Measurements from ENCODE around the gene UBASH3A. TPM values are rescaled to one million over a fixed set of nuclear protein-coding genes. Genes with fewer than 3 reads are reported as not detected.

UBASH3A gene
- total RNA-seq, 1 donor from 2014 or later: 6.4 TPM

DNA sequence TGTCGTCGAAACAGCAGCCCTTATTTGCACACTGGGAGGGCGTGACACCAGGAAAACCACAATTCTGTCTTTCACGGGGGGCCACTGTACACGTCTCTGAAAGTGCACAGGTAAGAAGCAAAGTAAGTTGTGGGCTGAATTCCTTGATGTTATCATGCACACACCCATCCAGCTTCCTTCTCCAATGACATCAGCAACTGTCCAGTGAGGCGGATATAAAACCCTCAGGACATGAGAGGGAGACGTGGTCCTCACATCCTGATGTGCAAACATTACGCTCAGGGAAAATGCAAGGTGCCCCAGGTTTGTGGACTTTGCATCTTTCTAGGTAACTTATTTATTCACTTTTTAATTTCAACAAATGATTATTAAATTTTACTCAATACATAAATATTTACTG lies 40.4 kb upstream of the UBASH3A start:
- no peak overlapping the region for H3K27ac ChIP-seq
- no peak for DNase-seq (ENCODE audit: extremely low spot score in 2 of 2)
- intact Hi-C loops (cut with DNase I): no loop called here
- H3K36me3 ChIP-seq: no peaks in the 10 kb centered on the region
- no peaks in the 10 kb centered on the region for H3K4me1 ChIP-seq
- H3K27me3 ChIP-seq: no peaks in the 10 kb centered on the region
- TF ChIP-seq POLR2A (IDR thresholded peaks at IDR 0.05): no peak
- no peak for TF ChIP-seq POLR2AphosphoS5 (IDR thresholded peaks at IDR 0.05; ENCODE audit: insufficient read depth in 1 of 2, low read depth in 1 of 2)
- TF ChIP-seq, protein P1, sequence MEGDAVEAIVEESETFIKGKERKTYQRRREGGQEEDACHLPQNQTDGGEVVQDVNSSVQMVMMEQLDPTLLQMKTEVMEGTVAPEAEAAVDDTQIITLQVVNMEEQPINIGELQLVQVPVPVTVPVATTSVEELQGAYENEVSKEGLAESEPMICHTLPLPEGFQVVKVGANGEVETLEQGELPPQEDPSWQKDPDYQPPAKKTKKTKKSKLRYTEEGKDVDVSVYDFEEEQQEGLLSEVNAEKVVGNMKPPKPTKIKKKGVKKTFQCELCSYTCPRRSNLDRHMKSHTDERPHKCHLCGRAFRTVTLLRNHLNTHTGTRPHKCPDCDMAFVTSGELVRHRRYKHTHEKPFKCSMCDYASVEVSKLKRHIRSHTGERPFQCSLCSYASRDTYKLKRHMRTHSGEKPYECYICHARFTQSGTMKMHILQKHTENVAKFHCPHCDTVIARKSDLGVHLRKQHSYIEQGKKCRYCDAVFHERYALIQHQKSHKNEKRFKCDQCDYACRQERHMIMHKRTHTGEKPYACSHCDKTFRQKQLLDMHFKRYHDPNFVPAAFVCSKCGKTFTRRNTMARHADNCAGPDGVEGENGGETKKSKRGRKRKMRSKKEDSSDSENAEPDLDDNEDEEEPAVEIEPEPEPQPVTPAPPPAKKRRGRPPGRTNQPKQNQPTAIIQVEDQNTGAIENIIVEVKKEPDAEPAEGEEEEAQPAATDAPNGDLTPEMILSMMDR (IDR thresholded peaks at IDR 0.05): no peak
- H3K9me3 ChIP-seq: no peaks in the 10 kb centered on the region
- H3K4me3 ChIP-seq: no peak overlapping the region

DNA sequence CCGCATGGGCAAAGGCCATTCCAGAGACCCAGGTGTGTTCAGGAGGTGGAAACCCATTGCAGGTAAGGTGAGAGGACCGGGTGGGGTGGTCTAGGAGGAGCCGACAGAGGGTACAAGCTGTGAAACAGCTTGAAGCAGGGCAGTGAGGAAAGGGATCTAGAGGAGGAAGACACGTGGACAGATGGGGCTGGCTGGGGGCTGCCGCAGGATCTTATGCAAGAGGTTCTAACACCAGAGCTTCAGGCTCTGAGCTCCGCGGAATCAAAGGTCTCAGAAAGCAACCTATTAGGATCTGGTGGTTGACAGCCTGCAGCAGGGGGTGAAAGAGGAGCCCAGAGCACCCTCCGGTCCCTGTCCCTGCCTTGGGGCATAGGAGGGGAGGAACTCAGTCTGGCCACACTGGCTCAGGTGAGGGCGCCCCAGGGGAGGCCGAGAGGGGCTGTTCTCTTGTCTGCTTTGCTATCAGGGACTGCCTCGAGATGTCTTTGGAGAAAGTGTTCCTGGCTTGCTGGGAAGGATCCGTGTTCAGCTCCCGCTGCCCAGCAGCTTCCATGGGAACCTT lies 39.3 kb upstream of the UBASH3A start:
- no peak for DNase-seq (ENCODE audit: extremely low spot score in 2 of 2)
- no peaks in the 10 kb centered on the region for H3K9me3 ChIP-seq
- TF ChIP-seq, protein P1 (IDR thresholded peaks at IDR 0.05): no peak
- no peak overlapping the region for H3K4me3 ChIP-seq
- no peaks in the 10 kb centered on the region for H3K4me1 ChIP-seq
- no peak overlapping the region for H3K27ac ChIP-seq
- intact Hi-C loops (cut with DNase I): no loop called here
- no peaks in the 10 kb centered on the region for H3K27me3 ChIP-seq
- no peaks in the 10 kb centered on the region for H3K36me3 ChIP-seq

DNA sequence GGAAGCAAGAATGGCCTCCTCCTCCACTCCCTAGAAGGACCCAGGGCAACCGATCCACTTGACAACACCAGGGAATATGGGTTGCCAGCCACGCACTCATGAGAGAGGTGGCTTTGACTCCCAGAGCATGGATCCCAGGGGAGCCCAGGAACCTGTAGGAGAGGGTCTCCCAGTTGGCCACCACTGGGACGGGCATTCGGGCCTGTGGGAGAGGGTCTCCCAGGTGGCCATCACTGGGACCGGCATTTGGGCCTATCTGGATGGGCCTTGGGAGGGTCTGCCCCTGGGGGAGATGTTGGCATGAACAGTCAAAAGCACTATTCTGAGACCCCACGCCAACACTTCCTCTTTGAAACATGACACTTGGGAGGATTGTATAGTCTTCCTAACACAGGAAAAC lies 37.9 kb upstream of the UBASH3A start:
- Histone ChIP-seq H3K4me3 (no peak overlapping the region), H3K27ac (no peak overlapping the region), H3K9me3 (no peaks in the 10 kb centered on the region), H3K36me3 (no peaks in the 10 kb centered on the region), H3K4me1 (no peaks in the 10 kb centered on the region), H3K27me3 (no peaks in the 10 kb centered on the region)
- no peak for DNase-seq (ENCODE audit: extremely low spot score in 2 of 2)
- intact Hi-C loops (cut with DNase I): no loop called here
- TF ChIP-seq, protein P1 (IDR thresholded peaks at IDR 0.05): no peak
- TF ChIP-seq POLR2A (IDR thresholded peaks at IDR 0.05) (no peak), POLR2AphosphoS5 (IDR thresholded peaks at IDR 0.05; ENCODE audit: insufficient read depth in 1 of 2, low read depth in 1 of 2) (no peak)

DNA sequence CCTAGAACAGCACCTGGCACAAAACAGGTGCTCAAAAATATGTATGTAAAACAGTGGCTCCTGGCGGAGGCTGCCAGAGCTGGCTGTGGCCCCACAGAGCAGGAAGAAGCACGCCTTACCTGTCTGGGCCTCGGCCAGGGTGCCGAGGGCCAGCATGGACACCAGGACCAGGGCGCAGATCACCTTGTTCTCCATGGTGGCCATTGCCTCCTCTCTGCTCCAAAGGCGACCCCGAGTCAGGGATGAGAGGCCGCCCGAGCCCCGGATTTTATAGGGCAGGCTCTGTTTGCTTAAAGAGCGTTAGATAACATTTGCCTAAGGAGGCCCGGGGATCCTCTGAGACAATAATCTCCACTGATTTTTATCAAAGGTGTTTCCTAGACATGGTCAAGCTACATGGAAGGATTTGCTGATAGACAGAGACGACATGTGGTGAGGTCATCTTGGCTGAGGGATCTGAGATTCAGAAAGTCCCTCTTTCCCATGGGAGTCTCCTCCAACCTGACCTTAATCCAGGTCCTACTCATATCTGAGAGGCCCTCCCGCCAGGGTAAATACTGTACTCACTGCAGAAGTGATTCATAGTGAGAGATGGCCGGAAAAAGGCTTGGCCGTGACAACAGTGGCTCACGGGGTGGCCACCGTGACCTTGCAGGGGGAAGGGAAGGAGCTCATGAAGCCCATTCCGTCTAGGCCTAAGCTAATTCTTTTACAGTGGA lies 37.3 kb upstream of the UBASH3A start, which contains the start of gene TFF1:
TFF1 (minus strand) TSS at position 244 of the 719 bp plus-strand sequence; CDS start at position 204, 40 bp downstream.
- Histone ChIP-seq H3K9me3 (no peaks in the 10 kb centered on the region), H3K4me3 (no peak within 1 kb of the TSS), H3K4me1 (no peaks in the 10 kb centered on the region), H3K27me3 (no peaks in the 10 kb centered on the region), H3K27ac (no peak within 1 kb of the TSS), H3K36me3 (no peaks in the 10 kb centered on the region)
- TF ChIP-seq POLR2AphosphoS5 (IDR thresholded peaks at IDR 0.05; ENCODE audit: insufficient read depth in 1 of 2, low read depth in 1 of 2) (no peak), POLR2A (IDR thresholded peaks at IDR 0.05) (no peak)
- TF ChIP-seq, protein P1 (IDR thresholded peaks at IDR 0.05): no peak
- no peak for DNase-seq (ENCODE audit: extremely low spot score in 2 of 2)
- intact Hi-C loops (cut with DNase I): no loop called here
